HUES48 (cell line): ENCODE results near the gene NFKBIB.

Source experiments
- H3K27ac ChIP-seq: one replicate; pipeline ENCODE4 v1.7.0; 2013; ENCODE audit warnings: low read depth, low read length, inconsistent platforms
- H3K27me3 ChIP-seq: 2 replicates; pipeline ENCODE4 v1.6.1; 2013; ENCODE audit warnings: mild to moderate bottlenecking, low read length; ENCODE audit not compliant: control insufficient read depth, insufficient read depth
- H3K36me3 ChIP-seq: 2 replicates; pipeline ENCODE4 v1.6.1; 2013; ENCODE audit warnings: low read length; ENCODE audit not compliant: control insufficient read depth, insufficient read depth
- H3K4me1 ChIP-seq: 2 replicates; pipeline ENCODE4 v1.6.1; 2013; ENCODE audit warnings: mild to moderate bottlenecking, low read length; ENCODE audit not compliant: control insufficient read depth, insufficient read depth
- H3K4me3 ChIP-seq: 2 replicates; pipeline ENCODE4 v1.5.1; 2013; ENCODE audit warnings: mild to moderate bottlenecking, low read depth, low read length
- H3K9ac ChIP-seq: 2 replicates; pipeline ENCODE4 v1.6.1; 2013; ENCODE audit warnings: mild to moderate bottlenecking, low read depth, low read length, moderate library complexity
- H3K9me3 ChIP-seq: 2 replicates; pipeline ENCODE4 v1.6.1; 2013; ENCODE audit warnings: low read length; ENCODE audit not compliant: control insufficient read depth, insufficient read depth

NFKBIB gene

GRCh38 chr19:38907227-38907626 lies 7.5 kb downstream of the NFKBIB start:
- Histone ChIP-seq H3K4me3 (no peak overlapping the region), H3K9me3 (no peaks in the 10 kb centered on the region), H3K27me3 (no peaks in the 10 kb centered on the region), H3K27ac (no peak overlapping the region), H3K36me3 (peaks cover 25% of the 10 kb centered on the region), H3K9ac (no peak overlapping the region), H3K4me1 (no peaks in the 10 kb centered on the region)

GRCh38 chr19:38907670-38908069 lies 7.9 kb downstream of the NFKBIB start:
- H3K9ac ChIP-seq, result no peak overlapping the region

GRCh38 chr19:38908911-38909310 lies 9.1 kb downstream of the NFKBIB start:
- Histone ChIP-seq H3K4me1 (no peaks in the 10 kb centered on the region), H3K4me3 (no peak overlapping the region), H3K27ac (no peak overlapping the region), H3K27me3 (no peaks in the 10 kb centered on the region), H3K9me3 (no peaks in the 10 kb centered on the region), H3K9ac (no peak overlapping the region), H3K36me3 (peaks cover 25% of the 10 kb centered on the region)

More at GRCh38 chr19:38907670-38908069, 7.9 kb downstream of the NFKBIB start:
- Histone ChIP-seq H3K4me3 (no peak overlapping the region), H3K36me3 (peaks cover 25% of the 10 kb centered on the region), H3K27me3 (no peaks in the 10 kb centered on the region), H3K27ac (no peak overlapping the region), H3K9me3 (no peaks in the 10 kb centered on the region), H3K4me1 (no peaks in the 10 kb centered on the region)

GRCh38 chr19:38910488-38910887 lies 10.7 kb downstream of the NFKBIB start:
- Histone ChIP-seq H3K27ac (no peak overlapping the region), H3K9me3 (no peaks in the 10 kb centered on the region), H3K4me3 (no peak overlapping the region), H3K4me1 (no peaks in the 10 kb centered on the region), H3K27me3 (no peaks in the 10 kb centered on the region), H3K36me3 (peaks cover 18% of the 10 kb centered on the region), H3K9ac (no peak overlapping the region)

GRCh38 chr19:38911388-38912001 lies 11.7 kb downstream of the NFKBIB start:
- Histone ChIP-seq H3K27me3 (no peaks in the 10 kb centered on the region), H3K36me3 (peaks cover 18% of the 10 kb centered on the region), H3K27ac (no peak overlapping the region), H3K9me3 (no peaks in the 10 kb centered on the region), H3K4me3 (no peak overlapping the region), H3K9ac (no peak overlapping the region), H3K4me1 (no peaks in the 10 kb centered on the region)

- Histone ChIP-seq H3K9ac (no peak overlapping the region), H3K4me3 (no peak overlapping the region), H3K9me3 (no peaks in the 10 kb centered on the region)
These were observed 13.1 kb downstream of the NFKBIB start for GRCh38 chr19:38912600-38913514.

GRCh38 chr19:38913958-38914357 lies 14.2 kb downstream of the NFKBIB start:
- H3K36me3 ChIP-seq, result peaks cover 15% of the 10 kb centered on the region
- no peak overlapping the region for H3K9ac ChIP-seq
- H3K4me1 ChIP-seq, result no peaks in the 10 kb centered on the region
- H3K27ac ChIP-seq, result no peak overlapping the region
- H3K4me3 ChIP-seq, result no peak overlapping the region
- no peaks in the 10 kb centered on the region for H3K27me3 ChIP-seq
- no peaks in the 10 kb centered on the region for H3K9me3 ChIP-seq

More at GRCh38 chr19:38912600-38913514, 13.1 kb downstream of the NFKBIB start:
- no peak overlapping the region for H3K27ac ChIP-seq
- H3K4me1 ChIP-seq, result no peaks in the 10 kb centered on the region
- no peaks in the 10 kb centered on the region for H3K27me3 ChIP-seq
- H3K36me3 ChIP-seq, result peaks cover 10% of the 10 kb centered on the region

- no peak overlapping the region for H3K27ac ChIP-seq
- H3K4me1 ChIP-seq, result no peaks in the 10 kb centered on the region
- H3K9me3 ChIP-seq, result no peaks in the 10 kb centered on the region
- H3K4me3 ChIP-seq, result no peak overlapping the region
- H3K27me3 ChIP-seq, result no peaks in the 10 kb centered on the region
- H3K9ac ChIP-seq, result no peak overlapping the region
- H3K36me3 ChIP-seq, result peaks cover 20% of the 10 kb centered on the region
These were observed 15.9 kb downstream of the NFKBIB start for GRCh38 chr19:38915329-38916321.

GRCh38 chr19:38917516-38917915 lies 17.7 kb downstream of the NFKBIB start:
- no peaks in the 10 kb centered on the region for H3K9me3 ChIP-seq
- H3K9ac ChIP-seq, result no peak overlapping the region
- H3K4me1 ChIP-seq, result no peaks in the 10 kb centered on the region
- no peak overlapping the region for H3K4me3 ChIP-seq
- no peaks in the 10 kb centered on the region for H3K27me3 ChIP-seq
- H3K36me3 ChIP-seq, result peaks cover 34% of the 10 kb centered on the region
- H3K27ac ChIP-seq, result no peak overlapping the region

GRCh38 chr19:38917921-38918491 lies 18.2 kb downstream of the NFKBIB start:
- H3K27me3 ChIP-seq, result no peaks in the 10 kb centered on the region
- H3K27ac ChIP-seq, result no peak overlapping the region
- no peak overlapping the region for H3K4me3 ChIP-seq
- no peak overlapping the region for H3K9ac ChIP-seq
- no peaks in the 10 kb centered on the region for H3K4me1 ChIP-seq
- H3K9me3 ChIP-seq, result no peaks in the 10 kb centered on the region
- peaks cover 35% of the 10 kb centered on the region for H3K36me3 ChIP-seq
